Esophagus muscularis mucosa (tissue), 4 donors: ENCODE data around the gene TCERG1L. TPM values are rescaled to one million over a fixed set of nuclear protein-coding genes. Genes with fewer than 3 reads are reported as not detected.

Source experiments
- DNase-seq: peaks from one replicate; pipeline ENCODE4 v3.0.0-alpha.2; 2017; ENCODE audit errors: extremely low spot score
- H3K27ac ChIP-seq, 4 donors: fragments of 200-600 bp; sonication (generic); replicated peaks in 1 of 4; 1 replicate in 3 of 4; 2 replicates in 1 of 4; pipeline ENCODE4 v1.5.1; 2016 to 2019; ENCODE audit warnings: mild to moderate bottlenecking in 1 of 4
- H3K27me3 ChIP-seq, 4 donors: fragments of 200-600 bp; sonication (generic); one replicate each; pipeline versions ENCODE4 v1.5.1 to v1.6.0; 2016 to 2019
- H3K36me3 ChIP-seq, 4 donors: fragments of 200-600 bp; sonication (generic); one replicate each; pipeline ENCODE4 v1.5.1; 2016 to 2019
- H3K4me1 ChIP-seq, 4 donors: fragments of 200-600 bp; sonication (generic); one replicate each; pipeline ENCODE4 v1.5.1; 2016 to 2019
- H3K4me3 ChIP-seq, 4 donors: fragments of 200-600 bp; sonication (generic); 1 replicate in 2 of 4; 2 replicates in 2 of 4; pipeline ENCODE4 v1.5.1; 2016 to 2019; ENCODE audit warnings: mild to moderate bottlenecking in 4 of 4, moderate library complexity in 1 of 4
- H3K9me3 ChIP-seq, 4 donors: fragments of 200-600 bp; sonication (generic); 1 replicate in 3 of 4; 2 replicates in 1 of 4; pipeline ENCODE4 v1.5.1; 2016 to 2019
- CTCF ChIP-seq, 3 experiments: fragments of 200-600 bp in 2 of 3; fragments of 450-650 bp in 1 of 3; sonication (generic) in 2 of 3; IDR thresholded peaks; one replicate each; pipeline ENCODE4 v1.5.1; 2017 to 2019; ENCODE audit warnings: antibody characterized with exemption in 3 of 3, mild to moderate bottlenecking in 2 of 3, moderate library complexity in 1 of 3
- EP300 ChIP-seq: sonication (generic); formaldehyde crosslinking; IDR thresholded peaks from one replicate; pipeline ENCODE4 v1.6.1; 2017; ENCODE audit warnings: antibody characterized with exemption
- POLR2A ChIP-seq: fragments of 450-650 bp; IDR thresholded peaks from one replicate; pipeline ENCODE4 v1.6.1; 2017; ENCODE audit warnings: antibody characterized with exemption, moderate library complexity, mild to moderate bottlenecking, low read depth
- POLR2AphosphoS5 ChIP-seq, 2 donors: sonication (generic); formaldehyde crosslinking; IDR thresholded peaks; one replicate each; pipeline ENCODE4 v1.6.1; 2017; ENCODE audit warnings: antibody characterized with exemption in 2 of 2
- WGBS: methylation state at CpG from one replicate; pipeline ENCODE4 v1.1.5; 2018; 5-methylcytosine and 5-hydroxymethylcytosine counted together
- intact Hi-C: fragments of 100-400 bp; cut with DNase I; formaldehyde crosslinking; loops from one replicate; pipeline ENCODE4 v1.15.1; 2023
- total RNA-seq, 4 donors: library from RNA; depleted of rRNA; stranded (reverse); fragments of >200 nt; gene quantifications; one replicate each; pipeline versions ENCODE4 v1.1.0 to v1.2.1, GENCODE V29; 2016

The TCERG1L gene
- total RNA-seq, 4 donors from 2014 or later = not detected

GRCh38 chr10:131113709-131114291, 197.7 kb downstream of the TCERG1L start:
- intact Hi-C loops = no loop called here
- TF ChIP-seq POLR2A (no peak), EP300 (no peak), POLR2AphosphoS5 (IDR thresholded peaks at IDR 0.05) (no peak), CTCF (IDR thresholded peaks at IDR 0.05) (no peak)
- no peak overlapping the region for H3K27ac ChIP-seq
- no peaks in the 10 kb centered on the region for H3K9me3 ChIP-seq
- H3K27me3 ChIP-seq = peaks cover 0 to 3% (median 0%) of the 10 kb centered on the region in 4 donors
- no peak overlapping the region for H3K4me3 ChIP-seq
- no peak for DNase-seq
- WGBS = 71% methylated on average over 6 of the region's 6 CpGs
- H3K4me1 ChIP-seq = no peaks in the 10 kb centered on the region
- H3K36me3 ChIP-seq = no peaks in the 10 kb centered on the region

GRCh38 chr10:131113165-131113564, 198.4 kb downstream of the TCERG1L start:
- no peak overlapping the region for H3K27ac ChIP-seq
- H3K9me3 ChIP-seq = peaks cover 0 to 6% (median under 1%) of the 10 kb centered on the region in 4 donors
- no peaks in the 10 kb centered on the region for H3K36me3 ChIP-seq
- WGBS = 94% methylated on average over 9 of the region's 9 CpGs
- H3K4me1 ChIP-seq = no peaks in the 10 kb centered on the region
- TF ChIP-seq POLR2AphosphoS5 (IDR thresholded peaks at IDR 0.05) (no peak), CTCF (IDR thresholded peaks at IDR 0.05) (no peak), POLR2A (no peak), EP300 (no peak)
- no peak for DNase-seq
- H3K27me3 ChIP-seq = peaks cover 0 to 10% (median 0%) of the 10 kb centered on the region in 4 donors
- H3K4me3 ChIP-seq = no peak overlapping the region
- intact Hi-C loops = no loop called here

- Histone ChIP-seq H3K4me1 (no peaks in the 10 kb centered on the region), H3K9me3 (peaks cover 0 to 10% (median 2%) of the 10 kb centered on the region in 4 donors), H3K36me3 (no peaks in the 10 kb centered on the region), H3K27ac (no peak overlapping the region), H3K27me3 (peaks cover 0 to 12% (median 0%) of the 10 kb centered on the region in 4 donors), H3K4me3 (no peak overlapping the region)
- DNase-seq = no peak
- TF ChIP-seq POLR2AphosphoS5 (IDR thresholded peaks at IDR 0.05) (no peak), EP300 (no peak), POLR2A (no peak), CTCF (IDR thresholded peaks at IDR 0.05) (no peak)
- 98% methylated on average over 15 of the region's 18 CpGs for WGBS
- intact Hi-C loops = no loop called here
Observed at GRCh38 chr10:131112691-131113090, 198.8 kb downstream of the TCERG1L start.

GRCh38 chr10:131111471-131112080, 199.9 kb downstream of the TCERG1L start:
- H3K9me3 ChIP-seq = peaks cover 0 to 11% (median 2%) of the 10 kb centered on the region in 4 donors
- no peak for DNase-seq
- intact Hi-C loops = no loop called here
- no peaks in the 10 kb centered on the region for H3K4me1 ChIP-seq
- no peaks in the 10 kb centered on the region for H3K36me3 ChIP-seq
- 36% methylated on average over 16 of the region's 16 CpGs for WGBS
- H3K27me3 ChIP-seq = peaks cover 0 to 12% (median 0%) of the 10 kb centered on the region in 4 donors
- TF ChIP-seq EP300 = no peak
- no peak for TF ChIP-seq CTCF (IDR thresholded peaks at IDR 0.05)
- no peak for TF ChIP-seq POLR2AphosphoS5 (IDR thresholded peaks at IDR 0.05)
- no peak for TF ChIP-seq POLR2A
- no peak overlapping the region for H3K27ac ChIP-seq
- H3K4me3 ChIP-seq = no peak overlapping the region
